GM12878 (cell line): ENCODE results near the gene TUBA4B.

Experiments
- CTCF ChIP-seq, 3 experiments: IDR thresholded peaks in 2 of 3; conservative IDR thresholded peaks in 1 of 3; 2 replicates each; pipeline ENCODE4 v1.5.1; 2011; ENCODE audit warnings: low read depth in 3 of 3, low read length in 3 of 3, mild to moderate bottlenecking in 3 of 3, control low read depth in 2 of 3, moderate library complexity in 2 of 3, inconsistent platforms in 1 of 3, mixed read lengths in 1 of 3; ENCODE audit not compliant: control insufficient read depth in 2 of 3, insufficient read depth in 1 of 3; ENCODE audit errors: extremely low read depth in 1 of 3
- HDAC2 ChIP-seq: fragments of 200-600 bp; sonication (generic); IDR thresholded peaks from 2 replicates; pipeline ENCODE4 v1.6.1; 2017
- MXI1 ChIP-seq: fragments of 150-350 bp; IDR thresholded peaks from 2 replicates; pipeline ENCODE4 v1.6.1; 2011; ENCODE audit warnings: low read depth, mild to moderate bottlenecking, inconsistent platforms, low read length, improper control_type of control experiment
- POLR2A ChIP-seq: IDR thresholded peaks from 2 replicates; pipeline ENCODE4 v1.6.1; 2011; ENCODE audit warnings: low read depth, mild to moderate bottlenecking, low read length
- TCF7 ChIP-seq: IDR thresholded peaks from 2 replicates; pipeline ENCODE4 v1.6.1; 2014; ENCODE audit warnings: antibody characterized with exemption, borderline replicate concordance

GRCh38 chr2:219298759-219299371 lies 45.8 kb downstream of the TUBA4B start:
- TF ChIP-seq POLR2A, result no peak
- peak; percentile 98 to 99 (median 99); a peak in 5 of 6 replicates for TF ChIP-seq CTCF (IDR thresholded peaks at IDR 0.05 in 2 of 3, conservative IDR thresholded peaks at IDR 0.05 in 1 of 3; ENCODE audit: control insufficient read depth in 2 of 3, extremely low read depth in 1 of 3, insufficient read depth in 1 of 3, low read depth in 3 of 3, low read length in 3 of 3)
- no peak for TF ChIP-seq HDAC2
- TF ChIP-seq TCF7, result no peak
- TF ChIP-seq MXI1, result no peak
